HL-60/S4 treated with phorbol 12-myristate 13-acetate at 8.2 ng/mL for 4 days and 3 days (cell line): ENCODE measurements around the gene FER.
"Not testable (repeated sequence)": the region's sequence is repeated elsewhere in the genome, so short reads cannot be mapped to it uniquely, and the experiment has no call there.

ENCODE experiments used
- in situ Hi-C: fragments of 300-500 bp; cut with MboI; formaldehyde crosslinking; loops from 2 replicates; pipeline ENCODE4 v1.15.0; 2022; ENCODE audit warnings: low sequenced_read_pairs

FER gene

DNA sequence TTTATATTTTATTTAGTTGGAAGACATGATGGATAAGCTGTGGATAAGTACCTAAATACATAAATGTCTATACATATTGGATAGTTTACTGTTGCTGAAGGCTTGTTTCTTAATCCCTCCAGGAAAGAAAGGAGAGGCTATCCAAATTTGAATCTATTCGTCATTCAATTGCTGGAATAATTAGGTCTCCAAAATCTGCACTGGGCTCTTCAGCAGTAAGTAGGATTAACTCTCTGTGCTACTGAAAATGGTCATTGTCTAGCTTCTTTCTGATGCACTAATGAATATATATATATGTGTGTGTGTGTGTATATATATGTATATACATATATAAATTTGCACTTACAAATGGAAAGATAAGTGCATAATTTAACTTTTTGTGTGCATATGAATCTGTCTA is 198.3 kb downstream of the FER start:
- in situ Hi-C loops, result no loop called here

DNA sequence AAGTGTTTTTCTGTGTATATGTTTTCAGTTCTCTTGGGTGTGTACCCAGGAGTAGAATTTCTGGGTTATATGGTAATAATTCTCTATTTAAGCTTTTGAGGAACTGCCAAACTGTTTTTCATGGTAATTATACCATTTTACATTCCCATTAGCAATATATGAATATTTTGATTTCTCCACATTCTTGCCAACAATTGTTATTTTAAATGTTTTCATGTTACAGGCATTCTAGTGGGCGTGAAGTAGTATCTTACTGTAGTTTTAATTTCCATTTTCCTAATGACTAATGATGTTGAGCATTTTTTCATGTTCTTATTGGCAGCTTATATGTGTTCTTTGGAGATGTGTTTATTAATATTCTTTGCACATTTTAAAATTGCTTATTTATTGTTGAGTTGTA is 199.5 kb downstream of the FER start:
- in situ Hi-C loops, result no loop called here

DNA sequence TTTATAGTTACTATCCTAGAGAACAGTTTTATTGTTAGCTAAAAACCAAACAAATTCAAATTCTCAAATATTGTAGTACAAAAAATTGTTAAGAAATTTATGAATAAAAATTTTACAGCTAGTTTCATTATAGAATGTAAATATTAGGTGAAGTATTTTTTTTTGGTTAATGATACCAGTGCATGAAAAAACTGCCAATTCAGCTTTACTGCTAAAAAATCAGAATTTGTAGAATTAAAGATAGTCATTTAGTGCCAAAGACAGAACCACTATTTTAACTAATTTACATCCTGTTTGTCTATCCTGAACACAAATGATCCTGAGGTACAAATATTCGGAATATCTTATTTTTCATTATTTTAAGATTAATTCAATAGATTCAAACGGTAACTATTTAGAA is 202.6 kb downstream of the FER start:
- in situ Hi-C loops, result no loop called here

DNA sequence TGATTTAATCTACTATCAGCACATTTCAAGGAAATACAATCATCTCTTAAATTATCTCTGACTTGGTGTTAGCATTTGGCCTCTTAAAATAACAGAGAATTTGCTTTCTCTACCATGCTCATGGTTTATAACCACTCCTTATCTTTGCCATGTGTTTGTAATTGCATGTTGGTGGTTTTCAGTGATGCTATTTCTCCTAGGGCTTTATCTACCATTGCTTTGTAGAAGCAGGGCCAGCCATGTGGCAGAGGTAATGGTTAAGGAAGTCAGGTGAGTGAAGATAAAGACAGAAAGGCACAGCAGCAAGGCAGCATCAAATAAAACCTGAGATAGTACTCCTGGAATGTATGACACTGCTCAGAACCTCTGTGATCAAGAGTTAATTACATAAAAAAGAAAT is 206.2 kb downstream of the FER start:
- in situ Hi-C loops, result no loop called here

DNA sequence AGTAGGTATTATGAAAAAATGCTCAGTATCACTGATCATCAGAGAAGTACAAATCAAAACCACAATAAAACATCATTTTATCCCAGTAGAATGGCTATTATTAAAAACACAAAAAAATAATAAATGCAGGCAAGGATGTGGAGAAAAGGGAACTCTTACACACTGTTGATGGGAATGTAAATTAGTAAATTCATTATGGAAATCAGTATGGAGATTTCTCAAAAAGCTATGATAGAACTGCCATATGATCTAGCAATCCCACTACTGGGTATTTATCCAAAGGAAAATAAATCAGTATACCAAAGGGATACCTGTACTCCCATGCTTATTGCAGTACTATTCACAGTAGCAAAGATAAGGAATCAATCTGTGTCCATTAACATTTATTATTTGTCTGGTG is 209.6 kb downstream of the FER start:
- in situ Hi-C loops, result no loop called here

DNA sequence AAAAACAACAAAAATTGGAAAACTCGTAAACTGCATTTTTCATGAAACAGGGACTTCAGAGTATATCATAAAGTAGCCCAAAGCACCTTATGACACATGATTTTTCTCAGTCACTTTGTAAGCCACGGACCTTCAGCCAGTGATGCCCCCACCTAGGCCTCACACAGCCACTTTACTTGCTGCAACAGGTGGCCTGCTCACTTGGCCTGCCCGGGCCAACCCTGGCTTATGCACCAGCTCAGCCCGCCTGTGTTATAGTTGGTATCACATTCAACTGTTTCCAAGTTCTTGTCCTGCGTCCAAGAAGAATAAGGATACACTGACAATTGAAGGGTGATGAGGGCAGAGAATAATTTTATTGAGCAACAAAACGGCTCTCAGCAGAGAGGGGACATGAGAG is 219.2 kb downstream of the FER start:
- in situ Hi-C loops, result no loop called here

DNA sequence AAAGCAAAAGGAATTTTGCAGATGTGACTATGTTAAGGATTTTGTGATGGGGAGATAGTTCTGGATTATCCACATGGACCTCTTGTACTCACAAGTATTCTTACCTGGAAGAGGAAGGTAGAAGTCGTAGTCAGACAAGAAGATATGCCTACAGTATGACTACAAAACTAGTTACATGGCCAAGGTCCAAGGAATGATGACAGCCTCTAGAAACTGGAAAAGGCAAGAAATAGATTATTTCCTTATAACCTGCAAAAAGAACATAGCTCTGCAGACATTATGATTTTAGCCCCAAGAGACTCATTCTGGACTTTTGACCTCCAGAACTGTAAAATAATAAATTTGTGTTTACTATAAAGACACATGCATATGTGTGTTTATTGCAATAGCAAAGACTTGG is 226.9 kb downstream of the FER start:
- in situ Hi-C loops, result no loop called here

DNA sequence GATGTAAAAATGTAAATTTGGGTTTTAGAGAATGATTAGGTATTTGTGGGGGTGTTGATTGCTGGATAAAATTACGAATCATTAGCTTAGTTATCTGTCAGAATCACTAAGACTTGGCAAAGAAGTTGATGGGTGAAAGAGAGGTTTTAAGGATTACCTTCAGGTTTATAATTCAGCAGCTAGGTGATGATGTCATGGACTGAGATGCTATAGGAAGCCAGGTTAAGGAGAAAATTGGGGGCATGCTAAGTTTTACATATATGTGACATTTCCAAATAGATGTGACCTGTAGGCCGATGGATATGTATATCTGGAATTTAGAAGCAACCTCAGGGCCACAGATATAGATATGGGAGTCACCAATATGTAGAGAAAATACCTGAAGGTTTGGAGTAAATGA is 228.0 kb downstream of the FER start:
- in situ Hi-C loops, result no loop called here

DNA sequence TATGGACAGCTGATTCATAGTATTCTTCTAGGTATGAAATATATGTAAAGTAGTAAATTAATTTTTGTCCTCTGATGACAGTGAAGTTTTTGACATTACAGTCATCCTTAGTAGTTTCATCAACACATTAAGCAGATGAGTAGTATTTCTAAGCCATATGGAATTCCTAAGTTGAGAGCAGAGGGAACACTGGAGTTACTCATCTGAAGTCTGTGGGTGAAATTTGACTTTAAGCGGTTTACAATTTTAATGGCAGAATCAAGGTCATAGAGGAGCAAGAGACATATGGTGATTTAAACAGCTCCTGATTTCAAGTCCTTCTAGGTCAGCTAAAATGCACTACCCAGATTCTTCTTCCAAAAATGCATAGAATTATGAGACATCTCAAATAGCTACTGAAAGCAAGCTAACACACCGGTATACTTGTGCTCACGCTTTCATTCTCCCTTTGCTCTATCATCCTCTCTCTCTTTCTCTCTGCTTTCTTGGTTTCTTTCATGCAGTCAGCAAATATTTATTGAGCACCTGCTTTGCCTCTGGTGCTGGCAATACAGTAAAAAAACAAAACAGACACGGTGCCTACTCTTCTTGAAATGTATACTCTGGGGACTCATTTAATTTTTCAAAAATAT is 235.9 kb downstream of the FER start:
- in situ Hi-C loops, result no loop called here

DNA sequence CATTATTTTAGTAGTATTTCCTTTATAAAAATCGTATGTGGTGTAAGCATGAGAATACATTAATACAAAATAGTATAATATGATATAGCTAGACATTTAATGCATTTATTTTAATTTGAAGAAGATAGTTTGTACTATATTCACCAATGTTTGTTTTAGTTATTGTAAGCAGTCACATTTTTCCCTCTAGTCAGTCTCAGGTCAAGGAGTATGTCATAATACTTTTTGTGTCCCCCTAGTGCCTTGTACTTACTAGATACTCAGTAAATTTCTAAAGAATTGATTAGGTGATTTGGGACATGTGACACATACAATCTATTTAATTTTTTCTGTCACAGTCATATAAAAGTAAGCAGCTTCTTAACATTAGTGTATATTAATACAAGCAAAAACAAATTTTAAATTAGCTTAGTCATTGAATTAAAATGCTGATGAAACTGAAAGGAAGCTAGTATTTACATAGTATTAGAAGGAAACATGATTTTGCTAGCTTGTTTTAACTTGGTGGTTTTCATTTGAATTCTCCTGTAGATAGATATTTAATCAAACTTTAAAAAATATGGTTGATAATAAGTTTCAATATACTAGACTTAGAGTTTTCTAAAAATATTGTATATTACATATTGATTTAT is 242.2 kb downstream of the FER start:
- in situ Hi-C loops, result no loop called here

DNA sequence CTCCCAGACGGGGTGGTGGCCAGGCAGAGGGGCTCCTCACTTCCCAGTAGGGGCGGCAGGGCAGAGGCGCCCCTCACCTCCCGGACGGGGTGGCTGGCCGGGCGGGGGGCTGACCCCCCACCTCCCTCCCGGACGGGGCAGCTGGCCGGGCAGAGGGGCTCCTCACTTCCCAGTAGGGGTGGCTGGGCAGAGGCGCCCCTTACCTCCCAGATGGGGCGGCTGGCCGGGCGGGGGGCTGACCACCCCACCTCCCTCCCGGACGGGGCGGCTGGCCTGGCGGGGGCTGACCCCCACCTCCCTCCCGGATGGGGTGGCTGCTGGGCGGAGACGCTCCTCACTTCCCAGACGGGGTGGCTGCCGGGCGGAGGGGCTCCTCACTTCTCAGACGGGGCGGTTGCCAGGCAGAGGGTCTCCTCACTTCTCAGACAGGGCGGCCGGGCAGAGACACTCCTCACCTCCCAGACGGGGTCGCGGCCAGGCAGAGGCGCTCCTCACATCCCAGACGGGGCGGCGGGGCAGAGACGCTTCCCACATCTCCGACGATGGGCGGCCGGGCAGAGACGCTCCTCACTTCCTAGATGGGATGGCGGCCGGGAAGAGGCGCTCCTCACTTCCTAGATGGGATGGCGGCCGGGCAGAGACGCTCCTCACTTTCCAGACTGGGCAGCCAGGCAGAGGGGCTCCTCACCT is 244.8 kb downstream of the FER start:
- in situ Hi-C loops, result not testable (repeated sequence)

DNA sequence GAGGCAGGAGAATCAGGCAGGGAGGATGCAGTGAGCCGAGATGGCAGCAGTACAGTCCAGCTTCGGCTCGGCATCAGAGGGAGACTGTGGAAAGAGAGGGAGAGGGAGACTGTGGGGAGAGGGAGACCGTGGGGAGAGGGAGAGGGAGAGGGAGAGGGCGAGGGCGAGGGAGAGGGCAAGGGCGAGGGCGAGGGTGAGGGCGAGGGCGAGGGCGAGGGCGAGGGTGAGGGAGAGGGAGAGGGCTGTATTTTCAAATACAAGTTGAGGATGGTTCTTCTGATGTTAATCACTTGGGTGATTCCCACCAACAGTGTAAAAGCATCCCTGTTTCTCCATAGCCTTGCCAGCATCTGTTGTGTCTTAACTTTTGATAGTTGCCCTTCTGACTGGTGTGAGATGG is 245.7 kb downstream of the FER start:
- in situ Hi-C loops, result not testable (repeated sequence)

DNA sequence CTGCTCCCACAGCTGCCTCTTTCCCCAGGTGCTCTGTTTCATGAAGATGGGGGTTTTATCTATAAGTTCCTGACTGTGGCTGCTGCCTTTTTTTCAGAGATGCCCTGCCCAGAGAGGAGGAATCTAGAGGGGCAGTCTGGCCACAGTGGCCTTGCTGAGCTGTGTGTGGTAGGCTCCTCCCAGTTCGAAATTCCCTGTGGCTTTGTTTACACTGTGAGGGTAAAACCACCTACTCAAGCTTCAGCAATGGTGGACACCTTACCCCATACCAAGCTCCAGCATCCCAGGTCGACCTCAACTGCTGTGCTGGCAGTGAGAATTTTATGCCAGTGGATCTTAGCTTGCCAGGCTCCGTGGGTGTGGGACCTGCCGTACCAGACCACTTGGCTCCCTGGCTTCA is 250.0 kb downstream of the FER start:
- in situ Hi-C loops, result no loop called here

DNA sequence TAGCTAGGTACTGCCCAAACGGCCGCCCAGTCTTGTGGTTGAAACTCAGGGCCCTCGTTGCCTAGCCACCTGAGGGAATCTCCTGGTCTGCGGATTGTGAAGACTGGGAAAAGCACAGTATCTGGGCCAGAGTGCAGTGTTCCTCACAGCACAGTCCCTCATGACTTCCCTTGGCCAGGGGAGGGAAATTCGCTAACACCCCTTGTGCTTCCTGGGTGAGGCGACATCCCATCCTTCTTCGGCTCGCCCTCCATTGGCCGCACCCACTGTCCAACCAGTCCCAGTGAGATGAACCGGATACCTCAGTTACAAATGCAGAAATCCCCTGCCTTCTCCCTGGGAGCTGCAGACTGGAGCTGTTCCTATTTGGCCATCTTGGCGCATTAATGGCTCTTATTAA is 250.5 kb downstream of the FER start:
- in situ Hi-C loops, result no loop called here

DNA sequence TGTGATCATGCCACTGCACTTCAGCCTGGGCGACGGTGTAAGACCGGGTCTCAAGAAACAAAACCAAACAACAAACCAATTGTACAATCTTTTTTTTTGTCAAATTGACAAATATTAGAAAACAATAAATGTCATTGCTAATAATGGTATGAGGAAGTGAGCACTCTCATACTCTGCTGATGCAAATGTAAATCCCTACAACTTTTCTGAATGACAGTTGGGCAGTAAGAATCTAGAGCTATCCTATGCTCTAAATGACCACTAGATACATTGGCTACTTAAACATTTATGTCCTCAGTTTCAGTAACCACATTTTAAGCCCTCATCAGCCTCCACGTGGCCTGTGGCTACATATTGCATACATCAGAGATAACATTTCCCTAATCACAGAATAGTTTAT is 256.2 kb downstream of the FER start:
- in situ Hi-C loops, result no loop called here

DNA sequence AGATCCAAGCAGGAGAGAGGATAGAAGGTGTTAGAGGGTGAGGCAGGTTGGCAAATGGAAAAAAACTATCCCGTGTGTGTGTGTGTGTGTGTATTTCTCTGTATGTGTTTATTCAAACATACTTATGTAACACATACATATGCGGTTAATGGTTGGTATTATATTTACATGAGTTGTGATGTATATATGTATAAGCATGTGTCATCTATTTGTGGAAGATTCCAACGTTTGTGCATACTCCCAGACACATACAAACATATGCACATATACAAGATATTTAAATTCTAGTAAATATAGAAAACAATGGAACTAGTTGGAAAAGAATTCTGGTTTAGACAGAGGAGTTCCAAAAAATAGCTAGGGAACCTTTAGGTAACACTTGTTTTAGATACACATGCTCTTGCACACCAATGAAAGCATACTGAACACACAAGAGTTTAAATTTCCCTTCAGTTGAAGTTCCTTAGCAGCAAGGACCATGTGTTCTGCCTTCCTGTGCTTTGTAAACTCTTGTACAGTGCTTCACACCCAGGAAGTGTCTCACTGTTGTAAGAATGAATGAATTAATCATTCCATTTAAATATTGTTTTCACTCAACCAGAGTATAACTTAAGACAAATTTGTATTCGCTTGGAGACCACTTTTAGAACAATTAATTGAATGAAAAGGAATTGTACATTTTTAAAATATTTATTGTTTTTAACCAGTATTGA is 257.8 kb downstream of the FER start:
- in situ Hi-C loops, result no loop called here

DNA sequence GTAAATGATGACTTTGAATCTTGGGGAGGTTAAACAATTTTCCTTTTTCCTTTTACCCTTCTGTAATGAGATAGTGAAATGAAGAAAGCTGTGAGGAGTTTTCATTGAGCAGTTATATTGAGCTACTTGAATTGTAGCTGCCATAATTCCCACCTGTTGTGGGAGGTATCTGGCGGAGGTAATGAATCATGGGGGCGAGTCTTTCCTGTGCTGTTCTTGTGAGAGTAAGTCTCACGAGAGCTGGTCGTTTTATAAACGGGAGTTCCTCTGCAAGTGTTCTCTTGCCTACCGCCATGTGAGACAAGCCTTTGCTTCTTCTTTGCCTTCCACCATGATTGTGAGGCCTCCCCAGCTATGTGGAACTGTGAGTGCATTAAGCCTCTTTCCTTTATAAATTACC is 258.4 kb downstream of the FER start:
- in situ Hi-C loops, result no loop called here

DNA sequence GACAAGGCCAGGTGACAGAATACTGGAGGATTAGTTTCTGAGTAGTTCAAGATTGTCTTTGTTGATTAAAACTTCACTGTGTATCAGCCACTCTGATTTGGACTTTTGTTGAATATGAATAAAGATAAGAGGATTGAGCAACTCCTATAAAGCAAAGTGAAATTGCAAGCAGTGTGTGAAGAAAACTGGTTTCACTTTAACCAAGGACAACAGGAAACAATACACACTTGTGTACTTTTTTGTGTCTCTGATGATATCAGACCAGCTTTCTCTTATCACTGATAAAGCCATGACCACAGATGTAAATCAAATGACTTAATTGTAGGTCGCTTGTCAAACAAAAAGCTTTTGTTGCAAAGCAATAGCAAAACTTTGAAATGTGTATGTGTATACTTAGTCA is 268.6 kb downstream of the FER start:
- in situ Hi-C loops, result no loop called here

DNA sequence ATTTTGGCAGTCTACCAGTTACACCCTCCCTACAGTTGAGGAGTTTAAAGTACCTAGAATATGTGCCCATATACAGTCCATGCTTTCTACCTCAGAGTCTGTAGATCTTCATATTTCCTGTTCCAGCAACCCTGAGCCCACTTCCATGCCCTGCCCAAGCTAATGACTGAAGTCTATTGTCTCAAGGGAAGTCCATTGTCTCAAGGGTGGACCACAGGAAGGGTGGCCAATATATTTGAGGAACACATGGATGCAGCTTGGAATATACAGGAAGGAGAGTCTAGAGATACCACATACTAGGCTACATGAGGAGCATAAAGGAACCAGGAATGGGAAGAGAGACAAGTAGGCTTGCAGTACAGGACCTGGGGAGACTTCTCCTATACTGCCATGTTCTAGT is 274.4 kb downstream of the FER start:
- in situ Hi-C loops, result no loop called here

DNA sequence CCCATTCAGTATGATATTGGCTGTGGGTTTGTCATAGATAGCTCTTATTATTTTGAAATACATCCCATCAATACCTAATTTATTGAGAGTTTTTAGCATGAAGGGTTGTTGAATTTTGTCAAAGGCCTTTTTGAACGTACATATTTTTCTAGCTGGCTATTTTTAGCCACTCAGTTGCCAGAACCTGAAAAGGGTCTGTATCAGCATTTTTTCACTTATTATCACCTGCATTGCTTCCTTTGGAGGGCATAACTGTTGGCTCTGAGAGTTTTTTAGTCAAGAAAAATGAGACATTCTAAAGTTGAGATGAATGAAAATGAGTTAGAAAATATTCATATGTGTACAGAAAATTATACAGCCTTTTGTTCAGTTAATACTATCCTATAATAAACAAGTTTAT is 278.0 kb downstream of the FER start:
- in situ Hi-C loops, result not testable (repeated sequence)

DNA sequence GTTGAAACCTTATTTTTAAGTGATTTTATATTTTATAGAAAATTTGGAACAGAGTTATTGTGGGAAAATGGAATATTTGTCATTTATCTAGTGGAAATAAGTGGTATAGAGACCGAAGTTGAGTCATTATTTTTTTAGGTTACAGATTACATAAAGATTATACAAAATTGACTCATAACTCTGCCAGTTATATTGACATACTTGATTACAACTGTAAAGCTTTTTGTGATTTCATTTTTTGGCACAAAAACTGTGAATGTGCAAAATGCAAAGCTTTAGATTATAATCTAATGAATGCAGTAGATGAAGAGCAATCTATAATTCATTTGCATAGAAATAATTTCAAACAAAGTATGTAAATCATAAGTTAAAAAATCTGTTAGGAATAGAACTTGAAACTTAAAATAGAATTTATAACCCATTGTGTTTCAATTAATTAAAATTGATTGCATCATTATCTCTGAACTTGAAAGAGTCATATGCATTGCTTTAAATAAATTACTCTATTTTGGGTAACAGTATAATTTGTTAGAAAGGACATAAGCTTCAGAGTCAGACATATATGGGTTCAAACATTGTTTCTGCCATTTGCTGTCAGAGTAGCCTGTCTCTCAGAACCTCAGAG is 280.4 kb downstream of the FER start:
- in situ Hi-C loops, result no loop called here
